Tongue (tissue), 3 donors: ENCODE data around the gene MCTP1. TPM values are rescaled to one million over a fixed set of nuclear protein-coding genes. Genes with fewer than 3 reads are reported as not detected.

Experiments used
- DNase-seq: peaks from one replicate; pipeline ENCODE4 v3.0.0-alpha.2; 2015
- small RNA-seq: library from RNA; depleted of rRNA; stranded (forward); fragments of <200 nt; gene quantifications from one replicate; pipeline ENCODE3, GENCODE V24; 2014; ENCODE audit warnings: low replicate concordance
- total RNA-seq: library from RNA; depleted of rRNA; stranded (reverse); fragments of >200 nt; gene quantifications from one replicate; pipeline ENCODE4 v1.2.3, GENCODE V29; 2014

The MCTP1 gene
- total RNA-seq, 1 donor from 2014 or later = 41.4 TPM

DNA sequence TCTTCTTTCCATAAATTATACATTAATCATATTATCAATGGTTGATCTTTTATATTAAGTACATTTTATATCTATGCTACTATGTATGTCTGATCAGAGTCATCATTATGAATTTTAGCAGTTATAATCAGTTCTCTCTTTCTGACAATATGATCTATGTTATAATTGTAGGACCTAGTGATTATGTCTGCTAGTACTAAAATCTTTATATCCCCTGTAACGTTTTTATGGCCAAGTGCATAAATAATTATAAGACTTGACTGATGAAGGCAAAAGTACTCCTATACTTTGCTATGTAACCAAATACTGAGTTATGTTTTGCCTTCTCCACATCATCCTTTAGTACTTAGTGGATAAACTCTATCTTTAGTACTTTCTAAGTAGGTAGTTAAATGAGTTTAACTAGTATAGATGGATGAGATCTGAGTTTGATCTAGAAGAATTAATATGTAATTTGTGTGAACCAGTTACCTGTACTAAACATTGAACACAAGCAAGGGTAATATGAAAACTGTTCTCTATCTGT is 591.0 kb downstream of the MCTP1 start:
- DNase-seq = no peak

DNA sequence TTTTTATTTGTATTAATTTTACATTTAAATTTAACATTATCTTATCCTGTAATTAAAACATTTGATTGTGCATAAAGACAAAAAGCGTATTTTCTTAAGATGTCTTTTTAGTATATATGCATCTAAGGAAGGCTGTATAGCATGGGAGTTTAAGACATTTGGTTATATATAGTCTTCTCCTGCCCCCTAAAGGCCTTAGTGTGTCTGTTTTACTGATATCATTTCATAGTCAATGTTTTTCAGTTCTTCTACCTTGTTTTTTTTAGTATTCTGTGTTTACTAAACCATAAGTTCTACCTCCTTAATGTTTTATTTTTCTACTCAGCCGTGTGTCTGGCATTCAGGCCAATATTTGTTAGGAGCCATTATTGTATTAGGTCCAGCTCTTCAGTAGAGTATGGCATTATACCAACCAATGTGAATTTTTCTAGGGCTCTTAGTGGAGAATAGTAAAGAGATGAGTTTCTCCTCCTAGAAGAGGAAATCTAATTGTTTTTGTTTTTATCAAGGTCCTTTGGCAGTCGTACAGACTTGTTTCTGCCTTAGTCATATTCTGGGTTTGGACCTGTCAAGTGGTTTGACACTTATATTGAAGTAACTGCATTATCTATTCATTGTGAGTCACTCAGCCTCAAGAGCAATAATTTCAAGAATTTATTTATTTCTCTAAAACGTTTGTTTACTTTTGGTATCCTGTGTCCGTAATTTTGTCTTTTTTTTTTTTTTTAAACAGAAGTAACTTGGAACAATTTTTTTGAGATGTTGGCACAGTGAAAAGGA is 591.7 kb downstream of the MCTP1 start:
- DNase-seq = peak; percentile 78

DNA sequence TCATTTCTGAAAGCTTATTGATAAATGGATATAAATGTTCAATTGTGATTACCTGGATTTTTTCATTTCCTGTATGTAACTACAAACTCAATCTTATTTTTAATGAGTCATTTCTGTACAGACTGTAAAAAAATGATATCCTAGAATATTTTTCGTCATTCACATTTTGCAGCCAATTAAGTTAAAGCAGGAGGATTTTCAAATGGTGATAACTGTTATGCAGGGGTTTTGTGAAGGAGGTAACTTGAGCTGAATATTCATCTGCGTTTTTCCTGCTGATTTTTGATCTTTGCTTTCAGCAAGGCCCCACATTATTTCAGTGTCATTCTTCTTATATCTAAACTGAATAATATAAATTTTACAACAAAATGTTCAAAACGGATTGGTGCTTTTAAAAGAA is 592.3 kb downstream of the MCTP1 start:
- DNase-seq = no peak

DNA sequence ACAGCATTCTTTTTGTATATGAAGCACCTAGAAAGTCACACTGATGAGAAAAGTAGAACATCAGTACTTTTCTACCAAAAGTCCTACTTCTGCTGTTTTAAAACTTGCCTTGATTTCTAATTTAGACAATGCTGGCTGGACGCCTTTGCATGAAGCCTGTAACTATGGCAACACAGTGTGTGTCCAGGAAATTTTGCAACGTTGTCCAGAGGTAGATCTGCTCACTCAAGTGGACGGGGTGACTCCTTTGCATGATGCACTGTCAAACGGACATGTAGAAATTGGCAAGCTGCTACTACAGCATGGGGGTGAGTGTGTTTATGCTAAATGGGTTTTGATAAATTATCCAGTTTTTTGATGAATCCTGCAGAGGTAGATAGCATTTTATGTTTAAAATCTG is 592.9 kb downstream of the MCTP1 start:
- peak; percentile 56 for DNase-seq

DNA sequence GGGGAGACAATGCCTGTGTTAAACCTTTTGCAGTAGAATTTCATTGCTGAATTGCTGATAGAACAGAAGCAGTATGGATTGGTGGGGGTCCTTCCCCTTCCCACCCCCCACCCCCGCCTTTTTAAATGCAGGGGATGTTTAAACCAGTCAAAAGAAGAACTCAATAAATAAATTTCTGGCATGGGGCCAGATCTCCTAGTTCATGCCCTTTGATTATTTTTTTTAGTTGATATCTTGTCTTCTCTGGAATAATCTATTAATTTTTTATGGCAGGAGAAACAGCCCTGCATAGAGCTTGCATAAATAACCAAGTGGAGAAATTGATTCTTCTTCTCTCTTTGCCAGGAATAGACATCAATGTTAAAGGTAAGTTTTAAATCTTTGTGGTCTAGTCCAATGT is 593.6 kb downstream of the MCTP1 start:
- no peak for DNase-seq

DNA sequence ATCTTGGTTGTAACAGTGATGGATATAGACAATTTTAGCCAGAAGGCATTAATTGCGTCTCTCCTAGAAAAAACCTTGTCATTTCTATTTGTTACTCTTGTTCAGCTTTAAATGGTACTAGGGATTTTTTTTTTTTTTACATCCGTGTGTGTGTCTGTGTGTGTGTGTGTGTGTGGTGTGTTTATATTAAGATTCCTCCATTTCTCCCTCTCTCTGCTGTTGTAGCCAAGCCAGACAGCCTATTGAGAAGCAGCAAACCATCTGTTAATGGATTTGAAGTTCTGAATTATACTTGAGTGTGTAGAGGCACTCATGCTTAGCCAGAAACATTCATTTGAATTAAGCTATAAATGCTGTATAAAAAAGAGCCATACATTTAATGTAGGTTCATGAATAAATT is 594.1 kb downstream of the MCTP1 start:
- peak; percentile 26 for DNase-seq

DNA sequence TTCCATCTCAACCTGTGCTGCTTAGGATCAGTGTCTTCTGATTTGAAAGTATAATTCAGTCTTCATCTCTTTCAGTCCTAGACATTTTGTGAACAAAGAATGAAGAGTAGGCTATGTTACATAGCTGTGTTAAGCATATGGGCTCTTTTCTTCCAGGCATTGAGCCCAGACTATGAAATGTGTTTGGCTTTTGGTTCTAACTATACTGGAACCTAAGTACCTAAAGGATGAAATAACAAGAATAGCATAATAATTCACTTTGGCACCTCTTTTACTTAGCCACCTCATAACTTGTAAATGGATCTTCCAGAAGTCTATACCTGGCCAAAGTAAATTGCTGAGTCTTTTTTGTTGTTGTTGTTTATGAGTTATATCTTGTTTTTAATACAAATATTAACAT is 595.0 kb downstream of the MCTP1 start:
- peak; percentile 38 for DNase-seq

DNA sequence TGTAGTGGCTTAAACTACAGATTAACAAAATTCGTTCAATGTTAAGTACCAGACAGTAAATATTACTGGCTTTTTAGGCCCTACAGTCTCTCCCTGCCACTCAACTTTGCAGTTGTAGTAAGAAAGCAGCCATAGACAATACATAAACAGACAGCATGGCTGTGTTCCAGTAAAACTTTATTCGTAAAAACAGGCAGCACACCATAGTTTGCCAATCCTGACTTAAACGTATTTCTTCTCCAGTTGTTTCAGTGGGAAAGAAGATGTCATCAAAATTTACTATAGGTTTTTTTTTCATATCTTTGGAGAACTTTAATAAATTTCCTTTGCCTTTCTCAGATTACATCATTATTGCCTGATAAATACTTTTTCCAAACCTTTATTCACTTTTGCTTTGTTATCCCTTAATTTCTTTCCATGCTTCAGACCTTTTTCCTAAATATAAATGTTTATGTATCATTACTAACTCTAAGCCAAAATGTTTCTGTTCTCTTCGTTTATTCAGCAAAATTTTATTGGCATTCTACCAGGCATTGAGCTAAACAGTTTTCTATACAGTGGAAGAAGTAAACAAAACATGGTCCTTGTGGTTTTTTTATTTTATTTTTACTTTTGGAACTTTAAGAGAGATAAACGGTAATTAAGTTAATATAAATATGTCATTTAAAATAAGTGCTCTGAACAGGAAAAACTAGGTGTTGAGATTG is 601.9 kb downstream of the MCTP1 start:
- DNase-seq = peak; percentile 13

DNA sequence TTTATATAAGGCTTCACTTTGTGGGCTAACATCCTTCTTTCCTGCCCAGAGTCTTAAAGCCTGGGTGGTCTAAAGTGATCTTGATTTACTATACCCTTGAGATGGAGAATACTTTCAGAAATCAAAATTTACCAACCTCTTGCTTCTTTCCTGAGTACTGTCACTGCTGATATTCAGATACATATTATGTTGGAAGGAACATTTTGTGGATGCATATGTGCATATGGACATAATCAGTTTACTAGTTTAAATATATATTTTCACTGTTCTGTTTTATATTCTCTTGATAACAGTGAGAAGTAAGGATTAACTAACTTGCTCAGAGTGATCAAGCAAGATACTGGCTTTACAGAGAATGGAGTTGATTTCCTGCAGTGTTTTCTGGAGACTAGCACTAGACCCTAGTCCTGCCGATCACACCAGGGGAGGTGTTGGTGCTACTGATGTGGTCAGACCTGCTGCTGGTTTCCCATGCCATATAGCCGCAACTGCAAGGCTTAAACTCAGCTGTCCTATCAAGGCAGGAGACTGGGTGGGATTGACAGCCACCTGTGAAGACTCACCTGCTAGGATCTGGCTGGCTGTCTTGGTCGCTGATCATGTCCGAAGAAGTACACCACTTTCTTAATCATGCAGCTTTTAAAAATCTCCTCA is 608.8 kb downstream of the MCTP1 start:
- no peak for DNase-seq

DNA sequence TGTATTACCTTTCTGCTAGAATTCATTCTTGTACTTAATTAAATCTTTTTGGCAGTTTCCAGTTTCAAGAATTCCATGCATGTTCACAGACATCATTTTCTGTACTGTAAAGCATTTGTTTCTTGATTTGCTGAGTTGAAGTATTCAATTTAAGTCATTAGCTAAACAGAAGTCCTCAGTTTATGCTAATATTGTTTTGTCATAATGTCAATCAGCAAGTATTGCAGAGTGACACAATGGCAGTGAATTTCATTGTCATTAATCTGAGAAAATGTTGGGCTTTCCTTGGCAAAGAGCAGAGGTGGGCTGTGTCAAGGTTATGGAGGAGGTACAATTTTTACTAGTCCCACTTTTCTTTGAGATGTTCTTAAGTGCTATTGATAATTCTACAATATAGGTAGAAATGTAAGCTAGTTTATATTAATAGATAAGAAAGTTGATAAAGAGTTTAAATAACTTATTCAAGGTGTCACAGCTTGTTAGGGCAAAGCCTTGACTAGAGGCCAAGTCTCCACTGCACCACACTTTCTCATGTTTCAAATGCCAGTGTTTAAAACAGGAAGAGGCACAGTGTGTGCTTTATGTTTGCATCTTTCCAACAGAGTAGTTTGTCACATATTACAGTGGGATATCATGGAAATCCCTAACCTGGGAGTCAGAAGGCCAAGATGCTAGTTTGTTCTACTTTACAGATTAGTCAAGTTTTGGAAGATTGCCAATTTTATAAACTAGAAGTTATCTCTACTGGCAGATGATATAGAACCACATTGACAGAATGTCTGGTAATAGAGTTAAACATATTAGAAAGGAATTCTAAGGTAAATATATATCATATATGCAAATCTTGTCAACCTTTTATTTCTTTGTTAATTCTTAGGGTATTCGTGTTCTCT is 610.2 kb downstream of the MCTP1 start:
- no peak for DNase-seq

DNA sequence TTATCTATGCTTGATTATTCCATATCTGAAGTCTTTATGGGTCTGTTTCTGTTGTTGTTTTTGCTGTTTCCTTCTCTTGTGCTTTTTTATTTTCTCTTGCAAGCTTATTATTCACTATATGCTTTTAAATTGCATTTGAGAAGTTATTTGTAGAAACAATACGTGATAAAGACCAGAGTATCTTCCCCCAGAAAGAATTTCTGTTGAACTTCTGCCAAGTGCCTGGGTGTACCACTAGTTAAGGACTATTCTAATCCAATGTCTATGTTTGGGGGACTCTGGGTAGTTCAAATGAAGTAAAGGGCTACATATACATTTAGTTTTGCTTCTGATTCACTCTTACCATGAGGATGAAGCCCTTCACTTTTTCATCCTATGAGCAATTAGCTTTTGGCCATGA is 612.1 kb downstream of the MCTP1 start:
- no peak for DNase-seq

DNA sequence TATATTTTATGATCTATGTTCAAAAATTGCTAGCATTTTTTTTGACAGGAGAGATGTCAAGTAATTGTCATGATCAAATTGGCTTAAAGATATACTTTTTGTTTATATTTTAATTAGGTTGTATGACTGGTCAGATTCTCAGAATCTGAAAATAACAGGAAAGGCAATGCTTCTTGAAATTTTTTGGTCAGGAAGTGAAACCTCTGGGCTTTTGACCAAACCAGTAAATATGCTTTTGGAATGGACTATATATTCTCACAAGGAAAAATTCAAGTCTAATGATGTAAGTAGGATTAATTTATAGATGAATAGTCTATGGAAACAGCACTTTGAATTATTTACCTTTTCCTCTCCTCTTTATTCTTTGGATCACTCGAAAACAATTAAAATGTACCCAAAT is 614.2 kb downstream of the MCTP1 start:
- DNase-seq = no peak

DNA sequence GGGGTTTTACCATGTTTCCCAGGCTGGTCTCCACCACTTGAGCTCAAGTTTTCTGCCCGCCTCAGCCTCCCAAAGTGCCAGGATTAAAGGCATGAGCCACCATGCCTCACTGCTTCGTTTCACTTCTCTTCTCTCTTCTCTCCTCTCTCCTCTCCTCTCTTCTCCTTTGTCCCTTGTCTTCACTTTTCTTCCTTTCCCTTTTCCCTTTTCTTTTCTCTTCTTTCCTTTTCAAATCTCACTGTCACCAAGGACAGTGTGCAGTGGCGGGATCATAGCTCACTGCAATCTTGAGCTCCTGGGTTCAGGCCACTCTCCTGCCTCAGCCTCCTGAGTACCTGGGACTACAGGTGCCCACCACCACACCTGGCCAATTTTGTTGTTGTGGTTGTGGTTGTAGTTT is 617.0 kb downstream of the MCTP1 start:
- DNase-seq = no peak

DNA sequence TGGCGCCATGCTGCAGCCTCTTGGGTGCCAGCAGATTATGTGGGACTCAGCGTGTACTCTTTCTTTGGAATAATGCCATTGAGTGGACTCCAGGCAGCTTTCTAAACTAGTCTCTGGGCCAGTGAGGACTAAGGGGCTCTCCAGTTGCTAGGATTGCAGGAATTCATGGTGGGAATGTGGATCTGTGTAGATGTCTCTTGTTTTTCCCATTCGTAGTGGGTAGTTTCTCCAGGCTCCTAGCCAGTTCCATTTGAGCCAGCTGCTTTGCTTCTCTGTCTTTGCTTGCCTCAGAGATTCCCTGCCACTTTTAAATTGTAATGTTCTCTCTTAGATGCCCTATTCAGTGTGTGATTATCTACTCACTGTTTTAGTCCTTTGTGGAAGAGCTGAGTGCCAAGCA is 623.8 kb downstream of the MCTP1 start:
- no peak for DNase-seq

DNA sequence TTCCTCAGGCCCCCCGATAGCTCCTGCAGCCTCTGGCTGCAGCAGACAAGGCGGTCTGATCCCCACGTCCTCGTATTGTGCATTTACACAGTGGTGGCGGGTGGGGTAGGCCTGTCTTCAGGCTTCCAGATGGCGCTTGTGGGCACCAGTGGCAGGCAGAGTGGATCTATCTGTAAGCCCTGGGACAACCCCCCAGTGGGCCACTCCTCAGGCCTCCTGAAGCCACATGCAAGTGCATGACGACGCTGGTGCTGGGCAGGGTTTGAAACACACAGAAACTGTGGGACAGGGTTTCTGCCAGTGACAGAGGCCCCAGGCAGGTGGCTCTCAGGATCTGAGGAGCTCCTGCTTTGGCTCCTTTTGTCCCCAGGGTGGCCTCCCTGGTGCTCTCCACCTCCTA is 624.4 kb downstream of the MCTP1 start:
- no peak for DNase-seq

DNA sequence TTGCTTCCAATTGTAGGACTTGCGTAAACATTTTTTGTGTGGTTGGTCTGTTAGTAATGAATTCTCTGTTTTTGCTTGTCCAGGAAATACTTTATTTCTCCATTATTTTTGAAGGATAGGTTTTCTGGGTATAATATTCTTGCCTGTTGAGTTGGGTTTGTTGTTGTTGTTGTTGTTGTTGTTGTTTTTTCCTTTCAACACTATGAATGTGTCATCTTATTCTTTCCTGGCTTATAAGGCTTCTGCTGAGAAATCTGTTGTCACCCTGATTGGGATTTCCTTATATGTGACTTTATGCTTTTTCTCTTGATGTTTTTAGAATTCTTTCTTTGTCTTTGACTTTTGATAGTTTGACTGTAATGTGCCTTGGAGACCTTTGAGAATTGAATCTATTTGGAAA is 626.6 kb downstream of the MCTP1 start:
- no peak for DNase-seq

Small RNA genes within 50 kb of the gene (small RNA-seq; reads per million reads assigned to genes)
- not detected for gene RF02271

Other genes starting within 250 kb of the MCTP1 start
- not detected for gene FAM81B, start 106.3 kb upstream of the MCTP1 start, total RNA-seq